ENCODE results near the gene LRRC3B. TPM values are rescaled to one million over a fixed set of nuclear protein-coding genes. Genes with fewer than 3 reads are reported as not detected.

Gene LRRC3B
- total RNA-seq, 5 donors from 2014 or later (not counting 1 experiment from before 2014, with no cell fraction given), result not detected

DNA sequence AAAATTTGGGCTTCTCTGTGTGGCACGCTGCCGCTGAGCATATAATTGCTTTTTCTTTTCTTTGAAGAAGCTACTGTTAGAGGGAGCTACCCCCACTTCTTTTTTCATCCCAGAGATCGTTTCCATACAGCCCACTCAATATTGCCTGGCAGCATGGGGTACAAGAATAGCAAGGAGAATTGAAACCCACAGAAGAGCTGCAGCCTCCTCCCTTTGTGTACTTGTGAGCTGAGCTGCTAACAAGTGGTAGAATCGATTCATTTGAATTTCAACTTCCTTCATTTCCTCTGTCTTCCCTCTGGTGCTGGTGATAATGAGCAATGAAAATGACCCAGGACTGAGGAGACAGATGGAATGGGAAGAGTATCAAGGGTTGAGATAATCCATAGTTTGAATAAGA is 64.9 kb downstream of the LRRC3B start:
- no peaks in the 10 kb centered on the region for H3K27me3 Mint-ChIP-seq

DNA sequence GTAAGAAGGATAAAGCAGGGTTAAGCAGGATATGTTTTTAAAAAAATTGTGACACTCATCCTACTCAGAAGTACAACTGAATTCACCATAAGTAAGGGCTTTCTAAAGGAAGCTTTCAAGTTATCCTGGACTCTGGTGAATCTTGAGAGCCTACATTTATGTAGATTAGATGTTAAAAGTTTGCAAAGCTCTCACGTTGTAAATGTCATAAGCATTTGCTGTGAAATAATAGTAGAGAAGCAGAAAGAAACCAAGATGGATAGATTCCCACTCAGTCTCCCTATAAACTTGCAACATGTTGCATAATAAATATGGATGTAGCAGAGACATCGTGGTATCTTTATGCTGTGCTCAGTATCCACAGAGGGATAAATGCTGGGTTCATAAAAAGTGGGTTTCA is 77.0 kb downstream of the LRRC3B start:
- Histone ChIP-seq H3K4me1 (ENCODE audit: control insufficient read depth in 1 of 2, extremely low read depth in 1 of 2, insufficient read depth in 2 of 2, low read length in 2 of 2) (no peaks in the 10 kb centered on the region), H3K36me3 (ENCODE audit: control insufficient read depth in 2 of 2, extremely low read depth in 1 of 2, insufficient read depth in 1 of 2, low read length in 1 of 2) (no peaks in the 10 kb centered on the region), H3K27ac (ENCODE audit: low read length) (no peak overlapping the region), H3K4me3 (ENCODE audit: control insufficient read depth in 1 of 2, extremely low read depth in 1 of 2, low read length in 1 of 2) (no peak overlapping the region), H3K9me3 (no peaks in the 10 kb centered on the region), H3K27me3 (replicated peaks in 1 of 2; ENCODE audit: control insufficient read depth in 2 of 2, extremely low read depth in 1 of 2, insufficient read depth in 2 of 2, low read length in 1 of 2) (no peaks in the 10 kb centered on the region)
- WGBS (ENCODE audit: insufficient coverage), result no CpG with 5 or more reads among the region's 2 CpGs
- Mint-ChIP-seq H3K4me3 (no peak overlapping the region), H3K36me3 (no peaks in the 10 kb centered on the region), H3K9me3 (peaks cover 6 to 11% (median 9%) of the 10 kb centered on the region in 3 donors), H3K27ac (no peak overlapping the region), H3K27me3 (no peaks in the 10 kb centered on the region), H3K4me1 (no peaks in the 10 kb centered on the region)
- DNase-seq (no peak), ATAC-seq (replicated peaks in 1 of 4) (no peak)
- ChIA-PET CTCF (no interaction called here), POLR2A (no interaction called here)

More for the DNA sequence above, 64.9 kb downstream of the LRRC3B start:
- POLR2A ChIA-PET, result interaction anchor here in 1 of 2 donors (0.6 kb wide), 1 partner anchor 29 kb away, joined by 3 read pairs; no protein-coding TSS in a partner anchor
- Histone ChIP-seq H3K4me3 (ENCODE audit: control insufficient read depth in 1 of 2, extremely low read depth in 1 of 2, low read length in 1 of 2) (no peak overlapping the region), H3K4me1 (ENCODE audit: control insufficient read depth in 1 of 2, extremely low read depth in 1 of 2, insufficient read depth in 2 of 2, low read length in 2 of 2) (no peaks in the 10 kb centered on the region), H3K27me3 (replicated peaks in 1 of 2; ENCODE audit: control insufficient read depth in 2 of 2, extremely low read depth in 1 of 2, insufficient read depth in 2 of 2, low read length in 1 of 2) (no peaks in the 10 kb centered on the region), H3K27ac (ENCODE audit: low read length) (no peak overlapping the region), H3K36me3 (ENCODE audit: control insufficient read depth in 2 of 2, extremely low read depth in 1 of 2, insufficient read depth in 1 of 2, low read length in 1 of 2) (no peaks in the 10 kb centered on the region), H3K9me3 (no peaks in the 10 kb centered on the region)
- Mint-ChIP-seq H3K4me1 (no peaks in the 10 kb centered on the region), H3K4me3 (no peak overlapping the region), H3K27ac (no peak overlapping the region), H3K9me3 (peaks cover 0 to 4% (median 4%) of the 10 kb centered on the region in 3 donors), H3K36me3 (no peaks in the 10 kb centered on the region)
- CTCF ChIA-PET, result no interaction called here
- DNase-seq, result no peak
- no CpG with 5 or more reads among the region's 4 CpGs for WGBS (ENCODE audit: insufficient coverage)
- ATAC-seq (replicated peaks in 1 of 4), result no peak

DNA sequence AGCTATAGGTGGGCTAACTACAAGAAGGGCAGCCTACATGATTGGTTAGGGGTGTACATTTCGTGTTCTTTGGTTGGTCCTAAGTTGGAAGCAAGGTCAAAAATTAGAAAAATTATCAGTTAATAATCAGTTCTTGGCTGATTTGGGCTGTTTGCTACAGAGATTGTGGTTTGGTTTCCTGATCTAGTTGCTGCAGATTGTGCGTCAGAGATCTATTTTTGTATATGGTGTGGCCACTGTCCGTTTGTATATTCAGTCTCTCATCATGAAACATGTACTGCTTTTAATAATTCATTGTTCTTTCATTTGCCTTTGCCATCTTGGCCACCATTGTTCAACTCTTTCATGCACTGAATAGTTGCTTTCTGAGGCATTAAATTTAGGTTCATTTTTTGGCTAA is 80.9 kb downstream of the LRRC3B start:
- ChIA-PET CTCF (no interaction called here), POLR2A (no interaction called here)
- Histone ChIP-seq H3K27me3 (replicated peaks in 1 of 2; ENCODE audit: control insufficient read depth in 2 of 2, extremely low read depth in 1 of 2, insufficient read depth in 2 of 2, low read length in 1 of 2) (no peaks in the 10 kb centered on the region), H3K4me1 (ENCODE audit: control insufficient read depth in 1 of 2, extremely low read depth in 1 of 2, insufficient read depth in 2 of 2, low read length in 2 of 2) (no peaks in the 10 kb centered on the region), H3K4me3 (ENCODE audit: control insufficient read depth in 1 of 2, extremely low read depth in 1 of 2, low read length in 1 of 2) (no peak overlapping the region), H3K27ac (ENCODE audit: low read length) (no peak overlapping the region), H3K36me3 (ENCODE audit: control insufficient read depth in 2 of 2, extremely low read depth in 1 of 2, insufficient read depth in 1 of 2, low read length in 1 of 2) (no peaks in the 10 kb centered on the region), H3K9me3 (no peaks in the 10 kb centered on the region)
- Mint-ChIP-seq H3K4me1 (no peaks in the 10 kb centered on the region), H3K4me3 (no peak overlapping the region), H3K27me3 (peaks cover 0 to 4% of the 10 kb centered on the region in 2 donors), H3K9me3 (peaks cover 4 to 11% (median 10%) of the 10 kb centered on the region in 3 donors), H3K36me3 (no peaks in the 10 kb centered on the region), H3K27ac (no peak overlapping the region)
- DNase-seq (no peak), ATAC-seq (replicated peaks in 1 of 4) (no peak)
- WGBS (ENCODE audit: insufficient coverage), result 0% methylated on average over 1 of the region's 3 CpGs

DNA sequence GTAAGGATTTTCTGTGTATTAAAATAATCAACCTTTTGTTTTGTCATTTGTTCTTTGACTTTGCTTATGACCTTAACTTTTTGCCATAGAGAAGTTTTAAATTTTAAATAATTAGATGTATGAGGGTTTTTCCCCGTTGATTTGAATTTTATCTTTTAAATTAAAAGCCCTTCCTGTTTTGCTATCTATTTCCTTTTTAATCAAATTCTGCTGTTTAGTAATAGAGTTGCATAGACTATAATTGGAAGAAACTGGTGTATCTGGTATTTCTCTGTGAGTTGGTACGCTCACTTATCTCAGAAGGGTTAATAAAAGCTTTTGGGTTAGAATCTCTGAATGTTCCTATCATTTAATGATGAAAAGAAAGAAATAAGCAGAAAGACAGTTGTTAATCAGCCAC is 82.2 kb downstream of the LRRC3B start:
- Mint-ChIP-seq H3K36me3 (no peaks in the 10 kb centered on the region), H3K27ac (no peak overlapping the region), H3K4me3 (no peak overlapping the region), H3K4me1 (no peaks in the 10 kb centered on the region), H3K27me3 (peaks cover 0 to 4% of the 10 kb centered on the region in 2 donors), H3K9me3 (peaks cover 3 to 11% (median 10%) of the 10 kb centered on the region in 3 donors)
- no peak overlapping the region for H3K27ac ChIP-seq (ENCODE audit: low read length)
- no peaks in the 10 kb centered on the region for H3K36me3 ChIP-seq (ENCODE audit: control insufficient read depth in 2 of 2, extremely low read depth in 1 of 2, insufficient read depth in 1 of 2, low read length in 1 of 2)
- no peaks in the 10 kb centered on the region for H3K27me3 ChIP-seq (replicated peaks in 1 of 2; ENCODE audit: control insufficient read depth in 2 of 2, extremely low read depth in 1 of 2, insufficient read depth in 2 of 2, low read length in 1 of 2)
- H3K4me1 ChIP-seq (ENCODE audit: control insufficient read depth in 1 of 2, extremely low read depth in 1 of 2, insufficient read depth in 2 of 2, low read length in 2 of 2), result no peaks in the 10 kb centered on the region
- ChIA-PET POLR2A (no interaction called here), CTCF (no interaction called here)
- no peaks in the 10 kb centered on the region for H3K9me3 ChIP-seq
- no peak overlapping the region for H3K4me3 ChIP-seq (ENCODE audit: control insufficient read depth in 1 of 2, extremely low read depth in 1 of 2, low read length in 1 of 2)
- ATAC-seq (replicated peaks in 1 of 4) (no peak), DNase-seq (no peak)
- WGBS (ENCODE audit: insufficient coverage), result no CpG with 5 or more reads among the region's 2 CpGs

GRCh38 chr3:26708501-26708900 is 85.9 kb downstream of the LRRC3B start:
- H3K4me1 Mint-ChIP-seq, result no peaks in the 10 kb centered on the region
- no peak for DNase-seq
- no peak for ATAC-seq (replicated peaks in 1 of 4)
- H3K4me3 Mint-ChIP-seq, result no peak overlapping the region
- no peak overlapping the region for H3K27ac Mint-ChIP-seq
- no peaks in the 10 kb centered on the region for H3K27me3 ChIP-seq (replicated peaks in 1 of 2; ENCODE audit: control insufficient read depth in 2 of 2, extremely low read depth in 1 of 2, insufficient read depth in 2 of 2, low read length in 1 of 2)
- CTCF ChIA-PET, result no interaction called here
- no peaks in the 10 kb centered on the region for H3K36me3 Mint-ChIP-seq
- H3K4me3 ChIP-seq (ENCODE audit: control insufficient read depth in 1 of 2, extremely low read depth in 1 of 2, low read length in 1 of 2), result no peak overlapping the region
- no peaks in the 10 kb centered on the region for H3K9me3 ChIP-seq
- no CpG with 5 or more reads among the region's 1 CpG for WGBS (ENCODE audit: insufficient coverage)
- no peaks in the 10 kb centered on the region for H3K36me3 ChIP-seq (ENCODE audit: control insufficient read depth in 2 of 2, extremely low read depth in 1 of 2, insufficient read depth in 1 of 2, low read length in 1 of 2)
- H3K27me3 Mint-ChIP-seq, result peaks cover 3 to 4% of the 10 kb centered on the region in 2 donors
- POLR2A ChIA-PET, result no interaction called here
- no peak overlapping the region for H3K27ac ChIP-seq (ENCODE audit: low read length)
- H3K4me1 ChIP-seq (ENCODE audit: control insufficient read depth in 1 of 2, extremely low read depth in 1 of 2, insufficient read depth in 2 of 2, low read length in 2 of 2), result no peaks in the 10 kb centered on the region
- H3K9me3 Mint-ChIP-seq, result peaks cover 1 to 5% (median 3%) of the 10 kb centered on the region in 3 donors

DNA sequence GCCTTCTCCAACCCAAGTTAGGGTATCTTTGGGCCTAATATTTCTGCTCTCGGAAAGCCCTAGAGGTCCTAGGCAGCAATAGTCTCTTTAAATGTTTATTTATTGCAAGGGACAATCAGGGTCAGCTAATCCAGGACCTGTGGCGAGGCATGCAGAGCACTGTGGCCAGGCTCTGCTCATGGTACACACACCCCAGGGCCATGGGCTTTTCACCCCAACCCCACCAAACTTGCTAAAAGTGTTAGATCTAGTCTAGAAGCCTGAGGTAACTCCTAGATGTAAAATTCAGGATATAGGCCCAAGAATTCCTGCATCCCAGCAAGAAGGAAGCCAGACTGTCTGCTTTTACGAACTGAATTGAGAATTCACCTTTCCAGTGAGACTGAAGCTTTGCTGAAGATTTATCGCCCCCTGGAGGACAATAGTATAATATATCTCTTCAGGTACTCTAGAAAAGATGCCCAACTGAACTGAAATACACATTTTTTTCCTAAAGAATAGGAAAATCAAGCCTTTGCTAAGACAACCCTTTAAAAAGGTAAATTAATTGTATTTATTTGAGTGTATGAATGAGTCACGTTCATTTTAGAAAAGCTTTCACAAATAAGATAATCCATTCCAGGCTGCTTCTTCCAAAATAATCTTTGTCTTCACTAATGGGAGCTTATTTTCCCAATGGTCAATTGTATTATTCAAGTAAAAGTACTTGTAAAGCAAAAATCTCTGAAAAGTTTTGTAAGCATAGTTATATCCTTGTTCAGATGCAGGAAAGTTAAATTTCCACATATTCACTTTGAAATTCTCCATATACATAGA is 89.8 kb downstream of the LRRC3B start:
- peaks cover 0 to 4% (median 3%) of the 10 kb centered on the region in 3 donors for H3K9me3 Mint-ChIP-seq
- no peak overlapping the region for H3K27ac Mint-ChIP-seq
- no CpG with 5 or more reads among the region's 5 CpGs for WGBS (ENCODE audit: insufficient coverage)
- no peaks in the 10 kb centered on the region for H3K4me1 Mint-ChIP-seq
- Histone ChIP-seq H3K9me3 (no peaks in the 10 kb centered on the region), H3K36me3 (ENCODE audit: control insufficient read depth in 2 of 2, extremely low read depth in 1 of 2, insufficient read depth in 1 of 2, low read length in 1 of 2) (no peaks in the 10 kb centered on the region), H3K4me1 (ENCODE audit: control insufficient read depth in 1 of 2, extremely low read depth in 1 of 2, insufficient read depth in 2 of 2, low read length in 2 of 2) (no peaks in the 10 kb centered on the region), H3K27ac (ENCODE audit: low read length) (no peak overlapping the region), H3K4me3 (ENCODE audit: control insufficient read depth in 1 of 2, extremely low read depth in 1 of 2, low read length in 1 of 2) (no peak overlapping the region), H3K27me3 (replicated peaks in 1 of 2; ENCODE audit: control insufficient read depth in 2 of 2, extremely low read depth in 1 of 2, insufficient read depth in 2 of 2, low read length in 1 of 2) (no peaks in the 10 kb centered on the region)
- H3K27me3 Mint-ChIP-seq, result peaks cover 3 to 4% of the 10 kb centered on the region in 2 donors
- ChIA-PET CTCF (interaction anchor here in 1 of 2 donors (1.1 kb wide), 1 partner anchor 1064 kb away, joined by 4 read pairs; no protein-coding TSS in a partner anchor), POLR2A (no interaction called here)
- H3K36me3 Mint-ChIP-seq, result no peaks in the 10 kb centered on the region
- no peak overlapping the region for H3K4me3 Mint-ChIP-seq
- peak in 1 of 35 experiments; percentile 36 for DNase-seq
- no peak for ATAC-seq (replicated peaks in 1 of 4)

All from T-cell (primary cell).